ENCODE measurements around the gene MTA3.

- TF ChIP-seq CTCF (IDR thresholded peaks at IDR 0.05) (no peak), POLR2A (IDR thresholded peaks at IDR 0.05) (no peak)
These were observed 188.6 kb downstream of the MTA3 start for GRCh38 chr2:42756966-42757513.

Measured in transverse colon (tissue), 3 donors.